ENCODE data around the gene CABCOCO1. TPM values are rescaled to one million over a fixed set of nuclear protein-coding genes. Genes with fewer than 3 reads are reported as not detected.
A peak's percentile ranks its signal among the peaks of the same experiment; 100 is the strongest.

Gene CABCOCO1
- total RNA-seq, 1 donor from 2014 or later, result 0.19 TPM

- H3K36me3 Mint-ChIP-seq (ENCODE audit: unreplicated experiment), result peaks cover 3% of the 10 kb centered on the region
- no peaks in the 10 kb centered on the region for H3K4me1 Mint-ChIP-seq (ENCODE audit: unreplicated experiment)
- no peaks in the 10 kb centered on the region for H3K27me3 Mint-ChIP-seq (ENCODE audit: unreplicated experiment)
- peaks cover 11% of the 10 kb centered on the region for H3K9me3 Mint-ChIP-seq (ENCODE audit: unreplicated experiment)
- H3K4me3 Mint-ChIP-seq (ENCODE audit: unreplicated experiment), result no peak overlapping the region
- no peak for DNase-seq (ENCODE audit: extremely low spot score, unreplicated experiment)
- no peak overlapping the region for H3K27ac Mint-ChIP-seq (ENCODE audit: unreplicated experiment)
- TF ChIP-seq CTCF (IDR thresholded peaks at IDR 0.05), result no peak
Measured at GRCh38 chr10:61655335-61655851, 7.3 kb upstream of the CABCOCO1 start.

- Mint-ChIP-seq H3K4me3 (ENCODE audit: unreplicated experiment) (peak overlapping the region; percentile 72), H3K27me3 (ENCODE audit: unreplicated experiment) (no peaks in the 10 kb centered on the region), H3K4me1 (ENCODE audit: unreplicated experiment) (peaks cover 10% of the 10 kb centered on the region), H3K9me3 (ENCODE audit: unreplicated experiment) (no peaks in the 10 kb centered on the region), H3K27ac (ENCODE audit: unreplicated experiment) (peak overlapping the region; percentile 66), H3K36me3 (ENCODE audit: unreplicated experiment) (no peaks in the 10 kb centered on the region)
- no peak for DNase-seq (ENCODE audit: extremely low spot score, unreplicated experiment)
- TF ChIP-seq CTCF (IDR thresholded peaks at IDR 0.05), result no peak
Measured at GRCh38 chr10:61663466-61663865, 737 bp downstream of the CABCOCO1 start.

- H3K27ac Mint-ChIP-seq (ENCODE audit: unreplicated experiment), result no peak overlapping the region
- H3K9me3 Mint-ChIP-seq (ENCODE audit: unreplicated experiment), result no peaks in the 10 kb centered on the region
- no peak for TF ChIP-seq CTCF (IDR thresholded peaks at IDR 0.05)
- peaks cover 14% of the 10 kb centered on the region for H3K4me1 Mint-ChIP-seq (ENCODE audit: unreplicated experiment)
- no peak for DNase-seq (ENCODE audit: extremely low spot score, unreplicated experiment)
- no peak overlapping the region for H3K4me3 Mint-ChIP-seq (ENCODE audit: unreplicated experiment)
- no peaks in the 10 kb centered on the region for H3K27me3 Mint-ChIP-seq (ENCODE audit: unreplicated experiment)
- H3K36me3 Mint-ChIP-seq (ENCODE audit: unreplicated experiment), result no peaks in the 10 kb centered on the region
Measured at GRCh38 chr10:61664985-61665384, 2.3 kb downstream of the CABCOCO1 start.

- Mint-ChIP-seq H3K27me3 (ENCODE audit: unreplicated experiment) (no peaks in the 10 kb centered on the region), H3K4me3 (ENCODE audit: unreplicated experiment) (no peak overlapping the region), H3K9me3 (ENCODE audit: unreplicated experiment) (no peaks in the 10 kb centered on the region), H3K27ac (ENCODE audit: unreplicated experiment) (no peak overlapping the region), H3K4me1 (ENCODE audit: unreplicated experiment) (peaks cover 4% of the 10 kb centered on the region), H3K36me3 (ENCODE audit: unreplicated experiment) (no peaks in the 10 kb centered on the region)
- TF ChIP-seq CTCF (IDR thresholded peaks at IDR 0.05), result peak; percentile 50
- no peak for DNase-seq (ENCODE audit: extremely low spot score, unreplicated experiment)
Measured at GRCh38 chr10:61669161-61669725, 6.5 kb downstream of the CABCOCO1 start.

- TF ChIP-seq CTCF (IDR thresholded peaks at IDR 0.05), result no peak
- DNase-seq (ENCODE audit: extremely low spot score, unreplicated experiment), result no peak
- peaks cover 4% of the 10 kb centered on the region for H3K4me1 Mint-ChIP-seq (ENCODE audit: unreplicated experiment)
- no peaks in the 10 kb centered on the region for H3K36me3 Mint-ChIP-seq (ENCODE audit: unreplicated experiment)
- H3K27me3 Mint-ChIP-seq (ENCODE audit: unreplicated experiment), result no peaks in the 10 kb centered on the region
- no peak overlapping the region for H3K4me3 Mint-ChIP-seq (ENCODE audit: unreplicated experiment)
- no peak overlapping the region for H3K27ac Mint-ChIP-seq (ENCODE audit: unreplicated experiment)
- H3K9me3 Mint-ChIP-seq (ENCODE audit: unreplicated experiment), result no peaks in the 10 kb centered on the region
Measured at GRCh38 chr10:61669849-61670248, 7.1 kb downstream of the CABCOCO1 start.
